Measurements from ENCODE around the gene APLF. TPM values are rescaled to one million over a fixed set of nuclear protein-coding genes. Genes with fewer than 3 reads are reported as not detected.

The APLF gene
- total RNA-seq, 1 donor from 2014 or later: 11.6 TPM

- Mint-ChIP-seq H3K27ac (no peak overlapping the region), H3K36me3 (ENCODE audit: insufficient read depth) (no peaks in the 10 kb centered on the region), H3K4me3 (ENCODE audit: low read depth) (no peak overlapping the region), H3K27me3 (no peaks in the 10 kb centered on the region), H3K9me3 (ENCODE audit: low read depth) (no peaks in the 10 kb centered on the region), H3K4me1 (ENCODE audit: low read depth) (no peaks in the 10 kb centered on the region)
- DNase-seq (ENCODE audit: low spot score, unreplicated experiment): no peak
- no peak for TF ChIP-seq CTCF (IDR thresholded peaks at IDR 0.05; ENCODE audit: unreplicated experiment)
Observed at GRCh38 chr2:68564426-68564825, 97.0 kb downstream of the APLF start.

GRCh38 chr2:68565273-68565672 lies 97.9 kb downstream of the APLF start:
- no peaks in the 10 kb centered on the region for H3K4me1 Mint-ChIP-seq (ENCODE audit: low read depth)
- H3K36me3 Mint-ChIP-seq (ENCODE audit: insufficient read depth): peaks cover 4% of the 10 kb centered on the region
- TF ChIP-seq CTCF (IDR thresholded peaks at IDR 0.05; ENCODE audit: unreplicated experiment): no peak
- no peaks in the 10 kb centered on the region for H3K27me3 Mint-ChIP-seq
- H3K9me3 Mint-ChIP-seq (ENCODE audit: low read depth): peaks cover 3% of the 10 kb centered on the region
- H3K27ac Mint-ChIP-seq: no peak overlapping the region
- no peak for DNase-seq (ENCODE audit: low spot score, unreplicated experiment)
- no peak overlapping the region for H3K4me3 Mint-ChIP-seq (ENCODE audit: low read depth)

GRCh38 chr2:68565858-68566257 lies 98.5 kb downstream of the APLF start:
- DNase-seq (ENCODE audit: low spot score, unreplicated experiment): no peak
- Mint-ChIP-seq H3K27me3 (no peaks in the 10 kb centered on the region), H3K4me1 (ENCODE audit: low read depth) (no peaks in the 10 kb centered on the region), H3K27ac (no peak overlapping the region), H3K9me3 (ENCODE audit: low read depth) (peaks cover 3% of the 10 kb centered on the region), H3K36me3 (ENCODE audit: insufficient read depth) (peaks cover 7% of the 10 kb centered on the region), H3K4me3 (ENCODE audit: low read depth) (no peak overlapping the region)
- no peak for TF ChIP-seq CTCF (IDR thresholded peaks at IDR 0.05; ENCODE audit: unreplicated experiment)

GRCh38 chr2:68566362-68566761 lies 99.0 kb downstream of the APLF start:
- no peak for TF ChIP-seq CTCF (IDR thresholded peaks at IDR 0.05; ENCODE audit: unreplicated experiment)
- H3K36me3 Mint-ChIP-seq (ENCODE audit: insufficient read depth): peaks cover 7% of the 10 kb centered on the region
- DNase-seq (ENCODE audit: low spot score, unreplicated experiment): no peak
- no peaks in the 10 kb centered on the region for H3K27me3 Mint-ChIP-seq
- H3K9me3 Mint-ChIP-seq (ENCODE audit: low read depth): peaks cover 3% of the 10 kb centered on the region
- H3K27ac Mint-ChIP-seq: no peak overlapping the region
- no peaks in the 10 kb centered on the region for H3K4me1 Mint-ChIP-seq (ENCODE audit: low read depth)
- no peak overlapping the region for H3K4me3 Mint-ChIP-seq (ENCODE audit: low read depth)

- no peak overlapping the region for H3K27ac Mint-ChIP-seq
- DNase-seq (ENCODE audit: low spot score, unreplicated experiment): no peak
- H3K9me3 Mint-ChIP-seq (ENCODE audit: low read depth): peaks cover 7% of the 10 kb centered on the region
- no peak overlapping the region for H3K4me3 Mint-ChIP-seq (ENCODE audit: low read depth)
- H3K36me3 Mint-ChIP-seq (ENCODE audit: insufficient read depth): peaks cover 9% of the 10 kb centered on the region
- H3K4me1 Mint-ChIP-seq (ENCODE audit: low read depth): no peaks in the 10 kb centered on the region
- no peaks in the 10 kb centered on the region for H3K27me3 Mint-ChIP-seq
- no peak for TF ChIP-seq CTCF (IDR thresholded peaks at IDR 0.05; ENCODE audit: unreplicated experiment)
Observed at GRCh38 chr2:68568116-68568515, 100.7 kb downstream of the APLF start.
